HepG2 (cell line): ENCODE data around the gene KNL1. TPM values are rescaled to one million over a fixed set of nuclear protein-coding genes. Genes with fewer than 3 reads are reported as not detected.

Source experiments
- ARID5B ChIP-seq: IDR thresholded peaks from 2 replicates; pipeline ENCODE4 v1.4.0; 2020; ENCODE audit warnings: mild to moderate bottlenecking, missing genetic modification reagents
- E2F2 ChIP-seq: sonication (generic); formaldehyde crosslinking; IDR thresholded peaks from 2 replicates; pipeline ENCODE4 v1.4.0; 2020; ENCODE audit warnings: missing genetic modification reagents, borderline replicate concordance
- FOXA1 ChIP-seq, 2 experiments: fragments of 450-650 bp in 1 of 2; sonication (generic) in 1 of 2; formaldehyde crosslinking in 1 of 2; IDR thresholded peaks; 2 replicates each; pipeline versions ENCODE4 v1.4.0 to v1.6.1; 2016 to 2020; ENCODE audit warnings: missing genetic modification reagents in 1 of 2
- HBP1 ChIP-seq: IDR thresholded peaks from 2 replicates; pipeline ENCODE4 v1.6.1; 2016; ENCODE audit warnings: low read depth, control low read depth
- HMGXB4 ChIP-seq, 2 experiments: sonication (generic) in 1 of 2; formaldehyde crosslinking in 1 of 2; IDR thresholded peaks; 2 replicates each; pipeline versions ENCODE4 v1.4.0 to v1.6.1; 2018 to 2020; ENCODE audit warnings: missing genetic modification reagents in 2 of 2, borderline replicate concordance in 1 of 2, low read depth in 1 of 2, mild to moderate bottlenecking in 1 of 2, missing biosample characterization in 1 of 2
- IRF2 ChIP-seq: IDR thresholded peaks from 2 replicates; pipeline ENCODE4 v1.6.1; 2018; ENCODE audit warnings: missing genetic modification reagents, missing compliant biosample characterization
- PLRG1 ChIP-seq: fragments of 450-650 bp; conservative IDR thresholded peaks from 2 replicates; pipeline ENCODE4 v1.6.1; 2016
- SAP130 ChIP-seq: IDR thresholded peaks from 2 replicates; pipeline ENCODE4 v1.6.1; 2016; ENCODE audit warnings: low read depth
- TRAFD1 ChIP-seq: sonication (generic); formaldehyde crosslinking; IDR thresholded peaks from 2 replicates; pipeline ENCODE4 v1.5.1; 2020; ENCODE audit warnings: missing genetic modification reagents, mild to moderate bottlenecking, borderline replicate concordance
- ZNF781 ChIP-seq: sonication (generic); formaldehyde crosslinking; IDR thresholded peaks from 2 replicates; pipeline ENCODE4 v1.5.1; 2020; ENCODE audit warnings: borderline replicate concordance, mild to moderate bottlenecking, missing genetic modification reagents; ENCODE audit errors: not compliant biosample characterization
- polyA plus RNA-seq, 8 experiments: library from polyadenylated mRNA; depleted of rRNA in 3 of 8; stranded (reverse) in 7 of 8; unstranded in 1 of 8; fragments of >200 nt; fragmentation: Illumina TruSeq in 4 of 8; extraction: Trizol in 4 of 8; gene quantifications; 2 replicates each; pipeline versions ENCODE4 v1.2.1 to v1.2.3, GENCODE V29; 2011 to 2016; ENCODE audit warnings: low read depth in 4 of 8, missing spikeins in 1 of 8, mixed read lengths in 1 of 8; ENCODE audit not compliant: insufficient read depth in 1 of 8
- total RNA-seq, 5 experiments: library from RNA; depleted of rRNA; stranded (reverse); fragments of >200 nt; fragmentation: Illumina TruSeq; extraction: Trizol; gene quantifications; 2 replicates each; pipeline ENCODE4 v1.2.3, GENCODE V29; 2016; ENCODE audit warnings: low read depth in 1 of 5

Gene KNL1
- total and polyA plus RNA-seq, 2 of the 13 experiments (the other 11 are each of a cell fraction or from before 2014, with no cell fraction given) = 8.0 to 21.4 TPM

- TF ChIP-seq TRAFD1 (CRISPR knock-in tag) (0 out of 2 replicates have a peak, but pooled peaks have one; percentile 68), HBP1 (CRISPR knock-in tag) (0 out of 2 replicates have a peak, but pooled peaks have one; percentile 46), ARID5B (CRISPR knock-in tag) (peak; percentile 35; the same call in 1 of the 2 replicates), E2F2 (CRISPR knock-in tag) (no peak), IRF2 (0 out of 2 replicates have a peak, but pooled peaks have one; percentile 20), SAP130 (peak; percentile 60), HMGXB4 (CRISPR knock-in tag; IDR thresholded peaks at IDR 0.05; ENCODE audit: borderline replicate concordance in 1 of 2, low read depth in 1 of 2) (peak in 1 of 2 experiments; percentile 53; a peak in 1 of 4 replicates), PLRG1 (no peak), ZNF781 (CRISPR knock-in tag) (no peak), FOXA1 (IDR thresholded peaks at IDR 0.05) (no peak), FOXA1 (CRISPR knock-in tag; IDR thresholded peaks at IDR 0.05) (0 out of 2 replicates have a peak, but pooled peaks have one; percentile 22)
Observed at GRCh38 chr15:40567111-40567510, 26.9 kb upstream of the KNL1 start (continued).
